Inferior parietal cortex (tissue), 1 donor: Measurements from ENCODE around the gene BCL7B.
"Not testable (repeated sequence)": the region's sequence is repeated elsewhere in the genome, so short reads cannot be mapped to it uniquely, and the experiment has no call there.

Experiments used
- DNase-seq: peaks from one replicate; pipeline ENCODE4 v3.0.0-alpha.2; 2016; ENCODE audit errors: extremely low spot score

BCL7B gene

DNA sequence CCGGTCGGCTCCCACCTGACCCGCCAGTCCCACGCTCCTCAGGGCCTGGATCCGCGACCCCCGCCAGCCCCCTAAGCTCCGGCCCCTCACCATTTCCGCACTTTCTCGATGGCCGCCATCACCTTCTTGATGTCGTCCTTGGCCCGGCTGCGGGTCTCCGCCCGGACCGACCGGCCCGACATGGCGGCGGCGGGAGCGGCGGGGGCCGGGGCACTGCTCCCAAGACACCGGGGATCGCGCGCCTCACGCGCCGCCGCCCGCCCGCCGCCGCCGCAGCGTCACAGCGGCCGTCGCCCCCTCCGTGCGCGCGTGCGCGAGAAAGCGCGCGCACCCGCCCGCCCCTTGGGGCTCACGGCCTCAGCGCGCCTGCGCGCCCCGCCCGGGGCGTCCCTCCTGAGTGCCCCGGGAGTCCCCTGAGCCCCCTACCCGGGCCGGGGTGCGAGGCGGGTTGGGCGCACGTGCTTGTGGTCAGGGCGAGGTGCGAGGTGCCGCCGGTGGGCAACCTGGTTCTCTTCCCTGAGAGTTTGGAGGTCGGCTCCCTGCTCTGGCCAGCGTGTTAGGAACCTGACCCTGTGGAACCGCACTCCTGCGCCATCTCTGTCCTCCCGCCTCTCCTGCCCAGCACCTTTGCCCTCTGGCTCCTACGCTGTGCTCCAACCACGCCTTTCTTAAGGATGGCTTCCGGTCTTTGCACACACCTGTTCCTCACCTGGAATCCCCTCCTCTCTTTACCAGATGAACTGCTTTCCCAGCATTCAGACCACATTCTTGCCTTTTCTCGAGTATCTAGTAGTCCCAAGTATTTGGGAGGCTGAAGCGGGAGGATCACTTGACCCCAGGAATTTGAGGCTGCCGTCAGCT is at the start of gene BCL7B:
Gene BCL7B, minus strand, starts transcription at position 294 of the 861 bp plus-strand sequence. Its CDS starts 112 bp downstream, at position 182.
- peak; percentile 76 for DNase-seq

DNA sequence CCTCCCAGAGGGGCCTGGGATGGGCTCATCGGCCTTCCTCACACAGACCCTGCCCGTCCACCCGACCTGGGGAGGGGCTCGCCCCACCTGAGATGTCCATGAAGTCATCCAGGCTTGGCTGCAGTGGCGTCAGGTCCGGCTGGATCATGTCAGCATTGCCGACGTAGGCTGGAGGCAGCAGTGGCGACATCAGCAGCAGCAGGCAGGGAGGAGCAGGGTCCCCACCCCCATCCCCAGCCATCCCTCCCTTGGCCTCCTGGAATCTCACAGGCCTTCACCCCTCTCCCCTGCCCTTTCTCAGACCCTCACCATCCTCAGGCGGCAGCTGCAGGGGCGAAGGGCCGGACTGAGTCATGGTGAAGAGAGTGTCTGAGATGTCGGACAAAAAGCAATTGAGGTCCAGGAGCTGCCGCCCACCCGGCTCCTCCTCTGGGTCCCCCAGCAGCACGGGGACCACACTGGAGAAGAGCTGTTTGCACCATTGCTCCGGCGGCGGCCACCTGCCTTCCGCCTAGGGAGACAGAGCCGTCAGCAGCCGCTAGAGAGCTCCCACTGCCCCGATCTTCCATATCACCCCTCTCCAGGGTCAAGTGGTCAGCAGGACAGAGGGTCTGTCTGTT is 48.2 kb upstream of the BCL7B start:
- DNase-seq, result no peak

DNA sequence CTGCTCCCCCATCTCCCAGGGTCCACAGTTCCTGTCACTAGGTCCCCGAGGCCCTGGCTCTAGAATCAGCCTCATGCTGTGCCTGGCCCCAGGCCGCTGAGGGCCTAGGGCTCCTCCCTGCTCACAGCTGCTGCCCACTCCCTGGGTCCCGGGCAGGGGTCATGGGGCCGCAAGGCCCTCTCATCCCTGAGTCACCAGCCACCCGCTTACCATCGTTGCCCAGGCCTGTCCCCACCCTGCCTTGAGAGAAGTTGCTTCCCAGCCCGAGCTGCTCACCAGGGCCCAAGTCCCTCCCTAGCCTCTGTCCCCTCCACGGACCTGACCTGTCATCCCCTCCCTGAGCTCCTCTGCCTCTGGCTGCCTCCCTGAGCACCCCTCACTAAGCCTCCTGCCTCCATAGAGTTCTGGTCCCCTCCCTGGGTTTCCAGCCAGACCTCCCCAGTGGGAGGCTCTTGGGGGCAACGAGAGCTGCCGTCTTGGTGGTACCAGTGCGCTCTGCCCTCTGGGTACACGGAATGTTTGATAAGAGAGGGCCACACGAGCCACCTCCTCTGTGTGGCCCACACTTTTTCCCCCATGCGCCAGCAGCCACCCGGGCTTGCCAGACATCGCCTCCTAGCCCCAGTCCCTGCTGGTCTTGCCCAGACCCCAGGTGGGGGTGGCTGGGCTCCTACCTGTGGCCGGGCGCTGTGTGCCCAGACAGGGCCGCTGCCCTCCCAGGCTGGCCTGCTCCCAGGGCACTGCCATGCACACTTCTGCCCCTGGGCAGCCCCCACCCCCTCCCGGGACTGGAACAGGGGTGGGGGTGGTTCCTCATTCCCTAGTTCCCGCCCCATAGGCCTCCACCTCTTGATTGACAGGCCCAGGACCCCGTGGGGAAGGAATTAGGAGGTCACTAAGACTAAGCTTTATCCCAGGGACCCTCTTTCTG is 45.5 kb upstream of the BCL7B start:
- no peak for DNase-seq

DNA sequence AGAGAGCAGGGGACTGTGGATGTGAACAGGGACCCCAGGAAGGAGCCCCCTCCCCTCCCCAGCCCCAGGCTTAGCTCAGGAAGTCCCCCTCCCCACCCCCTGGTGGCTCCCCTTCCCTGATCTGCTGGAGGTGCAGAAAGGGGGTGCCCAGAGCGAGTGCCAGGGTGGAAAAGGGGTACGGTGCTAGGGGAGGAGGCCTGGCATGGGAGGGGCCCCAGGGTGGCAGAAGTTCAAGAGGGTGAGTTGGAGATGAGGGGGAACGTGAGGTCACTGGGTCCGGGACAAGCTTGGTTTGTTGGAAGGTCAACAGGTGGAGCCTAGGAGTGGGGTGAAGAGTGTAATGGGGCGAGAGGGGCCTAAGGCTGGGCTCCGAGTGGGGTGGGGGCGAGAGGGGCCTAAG is 42.4 kb upstream of the BCL7B start:
- DNase-seq, result no peak

DNA sequence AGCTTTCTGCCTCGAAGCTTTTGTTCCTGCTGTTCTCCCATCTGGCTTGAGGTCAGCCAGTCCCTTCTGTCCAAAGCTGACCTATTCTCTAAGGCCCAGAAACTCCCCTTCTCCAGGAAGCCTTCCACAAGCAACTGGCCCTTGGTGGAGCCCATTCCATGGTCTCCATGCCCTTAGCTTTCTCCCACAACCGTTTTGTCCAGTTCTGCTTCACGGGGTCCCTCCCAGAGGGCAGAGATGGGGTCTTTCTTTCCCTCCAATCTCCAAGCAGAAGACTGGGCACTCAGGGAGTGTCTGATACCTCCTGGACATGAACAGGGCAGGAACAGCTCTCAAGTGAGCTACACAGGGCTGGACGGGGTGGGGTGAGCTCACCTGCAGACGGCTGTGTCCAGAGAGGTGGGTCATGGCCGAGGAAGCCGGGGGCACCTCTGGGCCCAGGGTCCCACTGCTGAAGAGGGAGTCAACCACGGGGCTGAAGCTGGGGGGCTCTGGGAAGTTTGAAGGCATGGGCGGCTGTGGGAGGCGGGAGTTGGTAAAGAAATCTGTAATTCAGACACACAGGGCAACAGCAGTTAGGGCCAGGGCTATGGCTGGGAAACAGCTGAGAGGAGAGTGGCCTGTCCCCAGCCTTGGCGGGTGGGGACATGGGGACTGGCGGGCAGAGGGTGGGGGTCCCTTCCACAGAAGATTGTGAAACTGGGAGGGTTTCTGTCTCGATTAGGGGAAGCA is 41.8 kb upstream of the BCL7B start:
- DNase-seq, result no peak

DNA sequence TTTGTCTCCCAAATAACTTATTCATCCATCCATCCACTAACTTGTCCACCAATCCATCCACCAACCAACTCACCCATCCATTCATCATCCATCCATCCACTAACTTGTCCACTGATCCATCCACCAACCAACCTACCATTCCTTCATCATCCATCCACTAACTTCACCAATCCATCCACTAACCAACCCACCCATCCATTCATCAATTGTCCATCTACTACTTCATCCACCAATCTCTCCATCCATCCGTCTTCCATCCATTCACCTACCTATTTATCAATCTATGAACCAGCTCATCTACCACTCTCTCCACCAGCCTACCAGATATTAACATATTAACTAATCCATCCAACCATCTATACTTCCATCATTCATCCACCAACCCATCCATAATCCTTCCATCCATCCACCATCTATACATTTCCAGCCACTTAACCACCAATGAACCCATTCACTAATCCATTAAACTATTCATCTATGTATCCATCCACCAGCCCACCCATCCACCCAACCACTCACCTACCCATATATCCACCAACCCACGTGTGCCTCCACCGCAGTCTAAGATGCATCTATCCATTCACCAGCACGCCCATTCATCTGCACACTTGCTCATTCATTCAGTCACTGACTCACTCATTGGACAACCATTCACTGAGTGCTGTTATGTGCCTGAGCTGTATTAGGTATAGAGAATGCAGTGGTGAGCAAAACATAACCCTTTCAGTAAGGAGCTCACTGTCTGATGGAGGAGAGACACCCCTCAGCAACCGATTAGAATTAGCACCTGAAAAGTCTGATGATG is 40.7 kb upstream of the BCL7B start:
- DNase-seq, result no peak

DNA sequence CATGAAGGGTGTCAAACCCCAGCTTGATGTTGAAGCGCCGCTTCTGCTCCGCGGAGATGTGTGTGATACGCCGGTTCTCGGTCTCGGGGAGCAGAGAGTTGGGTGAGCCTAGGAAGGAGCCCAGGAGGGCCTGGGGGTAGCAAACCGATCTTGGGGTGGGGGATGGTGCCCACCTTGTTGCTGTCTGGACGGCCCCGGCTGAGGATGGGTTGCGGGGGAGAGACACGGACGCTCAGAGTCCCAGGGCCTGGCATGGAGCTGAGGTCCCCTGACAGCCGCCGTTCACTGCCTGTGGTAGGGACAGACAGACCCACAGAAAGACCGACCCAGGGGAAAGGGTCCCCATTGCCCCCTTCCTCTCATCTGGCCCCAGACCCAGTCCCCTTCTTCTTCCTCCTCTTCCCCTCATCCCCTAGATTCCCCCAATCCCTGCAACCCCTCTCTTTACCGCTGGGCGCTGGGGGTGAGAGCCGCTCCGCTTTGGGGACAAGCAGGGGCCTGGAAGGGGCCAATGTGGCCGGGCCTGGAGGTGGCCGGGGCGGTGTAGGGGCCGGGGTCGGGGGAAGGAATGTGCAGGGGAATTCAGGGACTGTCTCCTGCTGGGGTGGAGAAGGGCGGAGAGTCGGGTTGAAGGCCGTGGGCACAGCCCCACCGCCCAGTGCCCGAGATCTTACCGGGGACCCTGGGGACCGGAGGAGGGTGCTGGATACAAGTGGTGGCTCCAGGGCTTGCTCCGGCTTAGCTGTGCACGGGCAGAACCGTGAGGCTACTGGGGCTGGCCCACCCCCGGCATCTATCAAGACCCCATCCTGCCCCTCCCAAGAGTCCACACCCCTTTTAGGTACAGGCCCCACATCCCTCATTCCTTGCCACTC is 38.9 kb upstream of the BCL7B start:
- no peak for DNase-seq

DNA sequence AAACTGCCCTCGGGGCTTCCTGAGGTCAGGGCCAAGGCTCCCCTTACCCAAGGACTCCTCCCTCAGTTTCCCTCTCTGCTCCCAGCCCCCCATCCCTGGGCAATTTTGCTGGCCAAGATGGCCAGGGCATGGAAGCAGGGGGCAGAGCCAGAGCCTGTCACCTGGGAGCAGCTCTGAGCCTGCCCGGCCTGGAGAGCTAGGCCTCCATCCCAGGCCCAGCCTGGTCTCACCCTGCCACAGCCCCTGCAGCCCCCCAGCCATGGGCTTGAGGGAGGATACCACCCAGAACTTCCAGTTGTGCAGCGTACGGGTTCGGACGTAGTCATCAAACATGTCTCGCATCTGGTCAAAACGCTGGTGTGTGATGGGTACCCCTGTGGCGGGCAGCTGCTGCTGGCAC is 37.9 kb upstream of the BCL7B start:
- DNase-seq, result no peak

DNA sequence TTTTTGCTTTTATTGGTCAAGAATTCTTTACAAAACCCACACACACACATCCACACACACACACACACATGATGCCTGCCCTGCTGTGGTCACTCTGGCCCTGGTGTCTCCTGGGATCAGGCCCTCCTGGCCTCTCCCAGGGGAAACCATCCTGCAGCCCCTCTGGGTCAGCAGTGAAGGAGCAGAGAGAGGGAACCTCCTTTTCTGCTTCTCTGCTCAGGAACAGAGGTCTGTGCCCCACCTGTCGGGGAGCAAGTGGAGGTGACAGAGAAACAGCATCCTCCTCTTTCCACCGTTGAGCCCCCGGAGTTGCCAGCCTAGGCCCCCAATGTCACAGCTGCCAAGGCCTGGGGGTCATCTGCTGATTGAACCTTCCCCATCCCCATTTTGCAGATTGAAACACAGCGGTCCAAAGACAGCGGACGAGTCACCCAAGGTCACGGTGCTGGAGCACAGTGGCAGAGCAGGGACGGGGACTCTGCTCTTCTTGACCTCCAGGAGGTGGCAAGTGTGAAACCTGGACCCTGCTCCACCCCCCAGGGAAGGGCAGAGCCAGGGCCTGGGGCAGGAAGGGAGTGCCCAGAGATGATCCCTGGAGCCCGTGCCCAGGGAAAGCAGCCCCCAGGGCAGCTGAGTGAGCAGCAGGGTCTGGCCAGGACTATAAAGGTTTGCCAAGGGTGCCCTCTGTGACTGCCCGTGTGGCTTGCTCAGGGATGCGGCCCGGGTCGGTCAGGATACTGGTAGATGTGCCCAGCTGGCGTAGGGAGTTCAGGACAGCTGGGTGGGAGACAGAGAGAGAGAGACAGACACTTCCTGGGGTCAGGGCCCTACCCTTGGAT is 35.9 kb upstream of the BCL7B start:
- DNase-seq, result no peak

DNA sequence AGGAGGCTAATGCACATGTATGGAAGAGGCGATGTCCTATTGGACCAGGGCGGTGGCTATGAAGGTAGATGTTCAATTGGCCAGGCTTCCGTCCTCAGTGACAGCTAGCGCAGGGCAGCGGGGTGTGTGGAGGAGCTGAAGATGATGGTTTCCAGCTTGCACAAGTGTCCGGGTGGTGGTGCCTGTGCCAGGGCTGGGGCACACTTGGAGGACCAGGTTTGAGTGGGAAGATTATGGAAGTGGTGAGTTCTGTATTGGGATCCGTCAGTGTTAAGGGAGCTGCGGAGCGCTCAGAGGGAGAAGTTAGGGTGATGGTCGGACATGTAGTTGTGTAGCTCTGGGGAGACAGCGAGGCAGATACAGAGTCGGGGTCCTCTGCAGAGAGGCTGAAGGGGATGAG is 29.4 kb upstream of the BCL7B start:
- DNase-seq, result no peak

DNA sequence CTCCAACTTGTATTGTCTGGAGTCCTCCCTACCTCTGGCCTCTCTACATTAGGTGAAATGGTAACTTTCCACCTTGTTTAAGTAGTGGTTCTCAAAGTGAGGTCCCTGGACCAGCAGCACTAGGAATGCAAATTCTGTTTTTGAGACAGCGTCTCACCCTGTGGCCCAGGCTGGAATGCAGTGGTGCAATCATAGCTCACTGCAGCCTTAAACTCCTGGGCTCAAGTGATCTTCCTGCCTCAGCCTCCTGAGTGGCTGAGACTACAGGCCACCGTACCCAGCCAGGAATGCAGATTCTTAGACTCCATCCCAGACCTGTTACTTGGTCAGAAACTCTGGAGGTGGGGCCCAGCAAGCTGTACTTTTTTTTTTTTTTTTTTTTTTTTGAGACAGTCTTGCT is 27.7 kb upstream of the BCL7B start:
- no peak for DNase-seq

DNA sequence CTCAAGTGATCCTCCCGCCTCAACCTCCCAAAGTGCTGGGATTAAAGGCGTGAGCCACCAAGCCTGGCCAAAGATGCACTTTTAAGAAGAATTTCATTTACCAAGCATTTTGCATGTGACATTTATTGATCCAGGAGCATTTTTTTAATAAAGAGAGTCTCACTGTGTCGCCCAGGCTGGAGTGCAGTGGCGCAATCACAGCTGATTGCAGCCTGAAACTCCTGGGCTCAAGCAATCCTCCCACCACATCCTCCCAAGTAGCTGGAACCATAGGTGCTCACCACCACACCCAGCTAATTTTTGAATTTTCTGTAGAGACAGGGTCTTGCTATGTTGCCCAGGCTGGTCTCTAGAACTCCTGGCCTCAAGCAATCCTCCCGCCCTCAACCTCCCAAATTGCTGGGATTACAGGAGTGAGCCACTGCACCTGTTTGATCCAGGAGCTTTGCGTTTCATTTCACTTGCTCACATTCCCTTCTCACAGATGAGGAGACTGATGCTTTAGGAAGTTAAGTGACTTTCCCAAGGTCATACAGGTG is 25.2 kb upstream of the BCL7B start:
- DNase-seq, result no peak

DNA sequence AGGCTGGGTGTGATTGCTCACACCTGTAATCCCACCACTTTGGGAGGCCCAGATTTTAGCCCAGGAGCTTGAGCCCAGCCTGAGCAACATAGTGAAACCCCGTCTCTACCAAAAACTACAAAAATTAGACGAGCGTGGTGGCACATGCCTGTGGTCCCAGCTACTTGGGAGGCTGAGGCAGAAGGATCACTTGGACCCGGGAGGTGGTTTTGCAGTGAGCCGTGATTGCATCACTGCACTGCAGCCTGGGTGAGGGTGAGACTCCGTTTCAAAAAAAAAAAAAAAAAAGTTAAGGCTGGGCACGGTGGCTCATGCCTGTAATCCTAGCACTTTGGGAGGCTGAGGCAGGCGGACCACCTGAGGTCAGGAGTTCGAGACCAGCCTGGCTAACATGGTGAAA is 23.5 kb upstream of the BCL7B start:
- not testable (repeated sequence) for DNase-seq

DNA sequence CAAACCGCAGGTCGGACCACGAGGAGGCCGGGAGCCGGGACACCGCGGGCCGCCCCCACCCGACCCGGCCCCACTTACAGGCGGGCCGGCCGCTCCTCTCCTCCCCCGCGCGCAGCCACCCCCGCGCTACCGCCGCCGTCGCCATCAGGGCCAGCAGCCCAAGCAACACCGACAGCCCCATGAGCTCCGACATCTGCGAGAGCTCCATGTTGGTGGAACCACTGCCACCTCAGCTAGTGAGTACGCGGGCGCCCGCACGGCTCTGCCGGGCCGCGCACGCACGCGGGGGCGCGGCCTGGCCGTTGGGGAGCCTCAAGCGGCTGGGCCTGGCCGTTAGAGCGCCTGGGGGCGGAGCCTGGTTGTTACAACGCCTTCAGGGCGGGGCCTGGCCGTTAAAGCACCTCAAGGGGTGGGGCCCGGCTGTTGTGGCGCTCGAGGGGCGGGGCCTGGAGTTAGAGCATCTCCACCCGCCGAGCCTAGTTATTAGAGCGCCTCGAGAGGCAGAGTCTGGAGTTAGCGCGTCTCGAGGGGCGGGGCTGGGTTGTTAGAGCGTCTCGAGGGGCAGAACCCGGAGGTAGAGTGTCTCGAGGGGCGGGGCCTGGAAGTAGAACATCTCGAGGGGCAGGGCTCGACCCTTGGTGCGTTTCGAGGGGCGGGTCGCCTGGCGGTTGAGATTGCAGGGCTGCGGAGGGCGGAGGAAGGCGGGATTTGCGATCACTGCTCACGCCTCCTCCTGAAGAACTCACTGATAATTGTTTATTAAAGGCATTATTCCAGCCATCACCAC is 21.0 kb upstream of the BCL7B start, which contains the start of gene TBL2:
Gene TBL2, minus strand, starts transcription at position 238 of the 787 bp plus-strand sequence. Its CDS starts 30 bp downstream, at position 208.
- DNase-seq, result peak; percentile 94

DNA sequence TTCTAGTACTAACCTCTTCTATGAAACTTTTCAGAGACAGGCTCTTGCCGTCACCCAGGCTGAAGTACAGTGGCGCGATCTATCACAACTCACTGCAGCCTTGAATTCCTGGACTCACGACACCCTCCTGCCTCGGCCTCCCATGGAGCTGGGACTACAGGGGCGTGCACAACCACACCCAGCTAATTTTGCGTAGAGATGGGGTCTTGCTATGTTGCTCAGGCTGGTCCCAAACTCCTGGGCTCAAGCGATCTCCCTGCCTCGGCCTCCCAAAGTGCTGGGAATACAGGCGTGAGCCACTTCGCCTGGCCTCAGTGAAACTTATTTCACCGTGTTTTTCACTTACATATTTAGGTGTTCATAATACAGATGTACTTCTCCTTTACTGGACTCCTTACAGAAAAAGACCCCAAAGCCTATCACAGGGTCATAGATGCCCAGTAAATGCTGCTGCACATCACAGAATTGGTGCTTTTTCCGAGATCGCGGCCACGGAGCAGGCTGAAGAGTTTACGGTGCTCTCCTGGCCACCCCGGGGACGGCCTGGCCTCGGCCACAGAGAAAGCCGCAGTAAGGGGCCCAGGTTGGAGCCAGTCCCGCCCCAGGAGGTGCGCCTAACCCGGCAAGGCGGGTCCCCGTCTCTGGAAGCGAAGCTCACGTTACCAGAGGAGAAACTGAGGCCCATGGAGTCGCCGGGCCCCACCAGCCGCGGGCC is 20.3 kb upstream of the BCL7B start:
- DNase-seq, result no peak

DNA sequence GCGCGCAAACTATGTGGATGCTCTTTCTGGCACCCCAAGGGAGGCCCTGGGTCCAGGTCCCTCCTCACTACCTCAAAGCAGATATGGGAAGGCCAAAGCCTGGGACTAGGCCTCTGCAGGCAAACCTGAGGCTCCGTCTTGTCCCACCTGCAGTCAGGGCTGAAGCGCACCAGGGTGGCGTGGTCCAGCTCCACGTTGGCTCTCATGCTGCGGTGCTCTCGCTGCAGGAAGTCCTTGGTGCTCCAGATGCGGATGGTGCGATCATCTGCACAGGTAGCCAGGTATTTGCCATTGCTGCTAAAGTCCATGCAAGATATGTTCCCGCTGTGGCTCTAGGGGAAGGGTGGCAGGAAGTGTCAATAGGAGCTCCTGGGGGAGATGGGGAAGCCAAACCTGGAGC is 16.3 kb upstream of the BCL7B start:
- no peak for DNase-seq

DNA sequence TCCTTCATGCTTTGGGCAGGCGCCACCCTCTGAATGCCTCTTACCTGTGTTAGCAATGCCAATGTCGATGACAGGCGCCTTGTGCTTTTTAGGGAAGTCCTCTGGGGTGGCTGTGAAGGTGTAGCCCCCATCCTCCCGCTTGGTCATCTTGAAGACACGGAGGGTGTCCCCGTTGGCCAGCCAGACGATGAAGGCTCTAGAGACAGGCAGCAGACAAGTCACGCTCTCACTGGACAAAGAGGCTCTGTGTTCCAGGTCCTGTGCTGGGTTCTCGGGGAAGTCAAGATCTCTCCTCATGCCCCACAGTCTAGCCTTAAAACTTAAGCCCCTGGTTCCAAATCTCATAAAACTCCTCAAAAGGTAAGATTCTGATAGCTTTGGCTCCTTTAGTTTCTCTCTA is 15.8 kb upstream of the BCL7B start:
- DNase-seq, result no peak
